ENCODE measurements around the gene PAQR5.
"Not testable (repeated sequence)": the region's sequence is repeated elsewhere in the genome, so short reads cannot be mapped to it uniquely, and the experiment has no call there.

Gene PAQR5

GRCh38 chr15:69298697-69299441 is at the start of gene PAQR5:
PAQR5 (plus strand) TSS chr15:69298912; CDS start chr15:69360081, 61,169 bp downstream.
- DNase-seq (ENCODE audit: low read depth in 3 of 3) = no peak

- DNase-seq (ENCODE audit: low read depth in 3 of 3) = no peak
These were observed 45.6 kb upstream of the PAQR5 start for GRCh38 chr15:69253156-69253555.

GRCh38 chr15:69265347-69265955 is 33.3 kb upstream of the PAQR5 start:
- no peak for DNase-seq (ENCODE audit: low read depth in 3 of 3)

- no peak for DNase-seq (ENCODE audit: low read depth in 3 of 3)
These were observed 27.5 kb upstream of the PAQR5 start for GRCh38 chr15:69271217-69271616.

- no peak for DNase-seq (ENCODE audit: low read depth in 3 of 3)
These were observed 26.6 kb upstream of the PAQR5 start for GRCh38 chr15:69272139-69272538.

GRCh38 chr15:69272891-69273290 is 25.8 kb upstream of the PAQR5 start:
- DNase-seq (ENCODE audit: low read depth in 3 of 3) = no peak

GRCh38 chr15:69275074-69275670 is 23.5 kb upstream of the PAQR5 start:
- DNase-seq (ENCODE audit: low read depth in 3 of 3) = no peak

GRCh38 chr15:69275933-69276560 is 22.7 kb upstream of the PAQR5 start:
- no peak for DNase-seq (ENCODE audit: low read depth in 3 of 3)

- no peak for DNase-seq (ENCODE audit: low read depth in 3 of 3)
These were observed 21.4 kb upstream of the PAQR5 start for GRCh38 chr15:69277316-69277715.

GRCh38 chr15:69279636-69280035 is 19.1 kb upstream of the PAQR5 start:
- DNase-seq (ENCODE audit: low read depth in 3 of 3) = no peak

- DNase-seq (ENCODE audit: low read depth in 3 of 3) = no peak
These were observed 17.9 kb upstream of the PAQR5 start for GRCh38 chr15:69280783-69281182.

- DNase-seq (ENCODE audit: low read depth in 3 of 3) = no peak
These were observed 16.5 kb upstream of the PAQR5 start for GRCh38 chr15:69282104-69282743.

GRCh38 chr15:69285834-69286233 is 12.9 kb upstream of the PAQR5 start:
- DNase-seq (ENCODE audit: low read depth in 3 of 3) = no peak

- DNase-seq (ENCODE audit: low read depth in 3 of 3) = no peak
These were observed 10.7 kb upstream of the PAQR5 start for GRCh38 chr15:69288011-69288410.

- DNase-seq (ENCODE audit: low read depth in 3 of 3) = no peak
These were observed 10.0 kb upstream of the PAQR5 start for GRCh38 chr15:69288531-69289341.

GRCh38 chr15:69289342-69290146 is 9.2 kb upstream of the PAQR5 start:
- no peak for DNase-seq (ENCODE audit: low read depth in 3 of 3)

- DNase-seq (ENCODE audit: low read depth in 3 of 3) = no peak
These were observed 8.2 kb upstream of the PAQR5 start for GRCh38 chr15:69290346-69291164.

GRCh38 chr15:69291651-69292050 is 7.1 kb upstream of the PAQR5 start:
- not testable (repeated sequence) for DNase-seq (ENCODE audit: low read depth in 3 of 3)

GRCh38 chr15:69292826-69293420 is 5.8 kb upstream of the PAQR5 start:
- DNase-seq (ENCODE audit: low read depth in 3 of 3) = no peak

Data from stimulated activated CD4-positive, alpha-beta T cell treated with anti-CD3 and anti-CD28 coated beads, TNF-alpha, amount 100 ng/mL, for 48 hours (primary cell).